GM21367 (cell line): ENCODE measurements around the gene RNF40.
A peak's percentile ranks its signal among the peaks of the same experiment; 100 is the strongest.

Experiments used
- ATAC-seq: cut with Tn5 transposase; IDR thresholded peaks from one replicate; pipeline ENCODE4 v1.9.1; 2021; ENCODE audit not compliant: unreplicated experiment

Gene RNF40

DNA sequence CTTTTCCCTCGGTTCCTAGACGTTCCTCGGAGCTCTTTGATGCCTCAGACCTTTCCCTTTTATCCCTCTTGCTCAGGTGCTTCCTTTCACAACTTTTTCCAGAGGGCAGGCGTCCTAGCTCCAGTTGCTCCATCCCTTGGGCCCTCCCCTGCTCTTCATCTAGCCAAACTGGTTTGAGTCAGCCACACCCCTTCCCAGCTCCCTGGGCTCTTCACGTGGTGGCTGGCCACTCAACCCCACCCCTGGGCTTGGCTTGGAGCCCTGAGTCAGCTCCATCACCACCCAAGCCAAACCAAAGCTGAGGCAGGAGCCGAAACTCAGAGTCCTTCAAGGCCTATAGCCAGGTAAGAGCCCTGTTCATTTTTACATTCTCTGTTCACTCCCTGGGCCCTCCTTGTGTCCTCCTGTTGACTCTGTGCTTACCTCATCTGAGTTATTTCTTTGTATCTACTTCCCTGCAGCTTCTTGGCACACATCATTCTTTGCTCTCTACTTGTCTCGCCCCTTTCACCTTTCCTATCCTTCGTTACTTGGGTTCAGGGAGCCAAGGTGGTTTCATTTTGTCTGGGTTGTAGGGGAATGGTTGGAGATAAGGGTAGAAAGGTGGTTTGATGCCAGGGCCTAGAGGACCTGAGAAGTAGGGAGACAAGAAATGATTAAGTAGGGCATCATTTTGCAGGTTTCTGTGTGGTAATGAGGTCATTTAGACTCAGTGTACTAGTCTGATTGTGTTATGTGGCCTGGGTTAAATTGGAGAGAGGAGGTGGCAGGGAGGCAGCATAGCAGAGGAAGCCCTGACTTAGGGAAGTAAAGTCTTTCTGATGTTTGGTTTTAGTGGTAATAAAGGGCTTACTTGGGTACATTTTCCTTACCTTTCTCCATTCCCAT is 21.5 kb upstream of the RNF40 start:
- ATAC-seq, result no peak

DNA sequence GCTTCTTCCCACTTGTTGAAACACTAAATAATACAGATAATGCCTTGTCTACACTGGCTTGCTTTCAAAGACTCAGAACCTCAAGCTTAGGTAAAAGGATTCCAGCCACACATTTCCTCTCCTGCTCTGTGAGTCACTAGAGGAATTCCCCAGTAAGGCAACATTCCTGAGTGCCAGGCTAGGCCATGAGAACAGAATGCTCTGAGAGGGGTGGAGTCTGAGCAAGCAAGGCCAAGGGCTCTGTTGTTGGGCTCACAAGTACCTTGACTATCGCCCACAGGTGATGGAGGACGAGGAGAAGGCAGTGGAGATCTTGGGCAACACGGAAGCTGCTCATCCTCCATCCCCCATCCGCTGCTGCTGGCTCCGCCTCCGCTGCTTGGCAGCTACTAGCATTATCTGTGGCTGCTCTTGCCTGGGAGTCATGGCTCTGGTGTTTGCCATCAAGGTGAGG is 20.6 kb upstream of the RNF40 start:
- ATAC-seq, result no peak

- ATAC-seq, result no peak
These were observed 18.4 kb upstream of the RNF40 start for GRCh38 chr16:30743716-30744115.

GRCh38 chr16:30744183-30744582 is 17.9 kb upstream of the RNF40 start:
- no peak for ATAC-seq

DNA sequence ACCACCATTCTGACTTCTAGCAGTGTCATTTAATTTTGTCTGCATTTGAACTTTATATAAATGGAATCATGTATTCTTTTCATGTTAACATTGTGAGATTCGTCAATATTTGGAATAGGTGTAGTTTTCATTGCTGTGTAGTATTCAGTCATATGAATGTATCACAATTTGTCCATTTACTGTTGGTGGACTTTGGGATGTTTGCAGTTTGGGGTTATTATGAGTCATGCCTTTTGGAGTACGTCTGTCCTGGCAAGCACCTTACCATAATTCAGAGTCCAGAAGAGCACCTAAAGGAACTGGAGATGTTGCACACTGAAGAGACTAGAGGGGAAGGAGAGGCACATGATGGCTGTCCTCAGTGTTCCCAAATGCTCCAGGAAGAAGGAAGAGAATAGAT is 17.0 kb upstream of the RNF40 start:
- no peak for ATAC-seq

GRCh38 chr16:30746638-30747175 is 15.4 kb upstream of the RNF40 start:
- no peak for ATAC-seq

DNA sequence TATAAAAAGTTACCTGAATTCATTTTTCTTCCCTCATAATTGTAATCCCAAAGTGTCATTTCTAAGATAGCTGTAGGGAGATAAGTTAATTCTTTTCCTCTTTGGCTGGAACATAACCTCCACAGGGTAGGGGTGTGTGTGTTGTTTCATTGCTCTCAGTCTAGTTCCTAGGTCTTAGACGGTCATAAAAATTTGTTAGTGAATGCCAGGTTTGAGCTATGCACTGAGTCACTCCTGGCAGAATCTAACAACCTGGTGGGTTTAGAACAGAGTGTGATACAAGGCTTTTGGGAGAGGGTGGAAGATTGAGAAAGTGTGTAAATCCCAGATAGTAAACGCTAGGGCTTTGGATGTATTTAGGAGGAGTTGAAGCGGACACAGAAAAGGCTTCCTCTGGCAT is 14.8 kb upstream of the RNF40 start:
- no peak for ATAC-seq

DNA sequence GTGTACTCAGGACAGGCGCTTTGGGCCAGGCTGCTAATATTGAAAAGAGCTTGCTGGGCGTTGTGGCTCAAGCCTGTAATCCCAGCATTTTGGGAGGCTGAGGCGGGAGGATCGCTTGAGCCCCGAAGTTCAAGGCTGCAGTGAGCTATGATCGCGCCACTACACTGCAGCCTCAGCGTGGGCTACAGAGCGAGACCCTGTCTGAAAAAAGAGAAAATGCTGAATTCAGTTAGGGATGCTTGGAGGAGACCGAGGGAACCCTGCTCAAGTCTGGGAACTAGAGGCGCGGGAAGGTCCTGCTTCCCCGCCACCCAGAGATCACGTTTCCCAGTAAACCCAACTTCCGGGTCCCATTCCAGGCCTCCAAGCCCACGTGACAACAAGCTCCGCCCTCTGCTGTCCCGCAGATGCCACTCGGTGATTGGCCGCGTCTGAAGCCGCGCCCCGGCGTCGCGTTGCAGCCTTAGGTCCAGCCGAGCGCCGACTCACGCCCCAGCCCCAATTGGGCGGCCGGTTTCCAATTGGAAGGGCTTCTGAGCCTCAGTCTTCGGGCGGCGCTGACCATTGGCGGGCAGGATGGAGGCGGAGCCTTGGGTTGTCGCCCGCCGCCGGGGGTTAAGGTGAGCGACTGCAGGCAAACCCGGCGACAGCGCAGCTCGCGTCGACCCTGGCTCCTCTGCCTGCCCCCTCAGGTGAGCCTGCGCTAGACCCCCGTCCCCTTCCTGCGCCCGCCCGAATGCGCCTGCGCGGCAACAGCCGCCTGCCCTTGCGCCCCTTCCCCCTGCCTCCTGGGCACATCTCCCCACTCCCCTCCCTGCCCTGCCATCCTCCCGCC is 14.1 kb upstream of the RNF40 start, which contains the start of gene PHKG2:
Gene PHKG2 (plus strand): TSS at position 627 of the 835 bp plus-strand sequence. CDS start 396 bp downstream, outside the sequence.
- ATAC-seq, result peak; percentile 89

GRCh38 chr16:30748634-30749445 is 13.3 kb upstream of the RNF40 start:
- peak; percentile 22 for ATAC-seq

- ATAC-seq, result no peak
These were observed 11.9 kb upstream of the RNF40 start for GRCh38 chr16:30750201-30750600.

DNA sequence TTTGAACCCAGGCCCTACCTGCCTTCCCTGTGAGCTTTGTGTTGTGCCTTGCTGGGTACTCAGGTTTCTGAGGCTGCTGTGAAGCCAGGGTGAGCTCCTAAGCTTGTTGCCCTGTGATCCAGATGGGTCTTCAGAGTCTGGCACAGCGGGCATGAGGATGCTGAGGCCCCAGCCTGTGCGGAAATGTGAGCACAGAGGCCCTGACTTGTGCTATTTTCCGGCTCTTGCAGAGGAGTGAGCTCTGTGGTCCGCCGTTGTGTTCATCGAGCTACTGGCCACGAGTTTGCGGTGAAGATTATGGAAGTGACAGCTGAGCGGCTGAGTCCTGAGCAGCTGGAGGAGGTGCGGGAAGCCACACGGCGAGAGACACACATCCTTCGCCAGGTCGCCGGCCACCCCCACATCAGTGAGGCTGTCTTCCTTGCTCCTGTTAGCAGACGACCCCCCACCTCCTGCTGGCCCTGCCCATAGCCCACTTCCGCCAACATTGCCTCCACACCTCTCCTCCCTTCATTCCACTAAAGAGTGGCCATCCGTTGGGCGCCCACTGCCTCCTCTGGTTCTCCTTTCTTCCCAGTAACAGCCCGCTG is 11.2 kb upstream of the RNF40 start:
- no peak for ATAC-seq

DNA sequence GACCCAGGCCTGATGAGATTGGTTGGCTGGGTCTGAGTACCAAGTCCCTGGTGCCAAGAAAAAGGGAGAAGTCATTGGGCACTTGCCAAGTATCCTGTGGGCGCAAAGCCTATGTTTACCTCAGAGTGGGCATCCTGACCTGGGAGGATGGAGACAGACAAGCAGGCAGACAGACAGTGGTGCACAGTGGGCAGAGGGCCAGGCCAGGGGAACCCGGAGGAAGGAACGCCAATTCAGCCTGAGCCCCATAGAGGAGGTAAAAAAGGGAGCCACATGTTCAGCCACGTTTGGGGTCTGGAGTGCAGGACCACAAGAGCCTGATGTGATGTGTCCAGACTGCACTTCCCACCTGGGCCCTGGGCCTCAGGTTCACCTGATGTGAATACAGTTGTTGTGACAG is 8.5 kb upstream of the RNF40 start:
- ATAC-seq, result no peak

- ATAC-seq, result no peak
These were observed 6.0 kb upstream of the RNF40 start for GRCh38 chr16:30755955-30756780.

DNA sequence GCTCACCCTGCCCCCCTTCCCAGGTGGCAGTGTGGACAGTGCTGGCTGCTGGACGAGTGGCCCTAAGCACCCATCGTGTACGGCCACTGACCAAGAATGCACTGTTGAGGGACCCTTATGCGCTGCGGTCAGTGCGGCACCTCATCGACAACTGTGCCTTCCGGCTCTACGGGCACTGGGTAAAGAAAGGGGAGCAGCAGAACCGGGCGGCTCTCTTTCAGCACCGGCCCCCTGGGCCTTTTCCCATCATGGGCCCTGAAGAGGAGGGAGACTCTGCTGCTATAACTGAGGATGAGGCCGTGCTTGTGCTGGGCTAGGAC is 5.4 kb upstream of the RNF40 start:
- ATAC-seq, result no peak

DNA sequence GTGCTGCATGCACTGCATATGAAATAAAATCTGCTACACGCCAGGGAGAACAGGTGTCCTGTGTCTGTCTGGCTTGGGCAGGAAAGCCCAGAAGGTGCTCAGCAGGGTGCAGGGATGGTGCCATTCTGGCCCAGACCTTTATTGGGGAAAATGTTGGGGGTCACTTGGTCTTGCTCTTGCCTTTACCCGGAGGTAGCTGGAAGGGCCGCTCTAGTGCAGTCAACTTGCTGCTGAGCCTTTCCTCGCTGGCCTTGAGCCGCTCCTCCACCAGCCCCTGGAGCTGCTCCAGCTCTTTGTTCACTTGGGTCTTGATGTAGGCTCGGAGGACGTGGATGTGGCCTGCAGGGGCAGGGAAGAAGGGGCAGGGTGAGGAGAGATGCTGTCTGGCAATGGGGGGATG is 4.8 kb upstream of the RNF40 start:
- ATAC-seq, result no peak

- ATAC-seq, result no peak
These were observed 3.1 kb upstream of the RNF40 start for GRCh38 chr16:30758988-30759491.

- ATAC-seq, result no peak
These were observed 2.0 kb upstream of the RNF40 start for GRCh38 chr16:30760001-30760559.

DNA sequence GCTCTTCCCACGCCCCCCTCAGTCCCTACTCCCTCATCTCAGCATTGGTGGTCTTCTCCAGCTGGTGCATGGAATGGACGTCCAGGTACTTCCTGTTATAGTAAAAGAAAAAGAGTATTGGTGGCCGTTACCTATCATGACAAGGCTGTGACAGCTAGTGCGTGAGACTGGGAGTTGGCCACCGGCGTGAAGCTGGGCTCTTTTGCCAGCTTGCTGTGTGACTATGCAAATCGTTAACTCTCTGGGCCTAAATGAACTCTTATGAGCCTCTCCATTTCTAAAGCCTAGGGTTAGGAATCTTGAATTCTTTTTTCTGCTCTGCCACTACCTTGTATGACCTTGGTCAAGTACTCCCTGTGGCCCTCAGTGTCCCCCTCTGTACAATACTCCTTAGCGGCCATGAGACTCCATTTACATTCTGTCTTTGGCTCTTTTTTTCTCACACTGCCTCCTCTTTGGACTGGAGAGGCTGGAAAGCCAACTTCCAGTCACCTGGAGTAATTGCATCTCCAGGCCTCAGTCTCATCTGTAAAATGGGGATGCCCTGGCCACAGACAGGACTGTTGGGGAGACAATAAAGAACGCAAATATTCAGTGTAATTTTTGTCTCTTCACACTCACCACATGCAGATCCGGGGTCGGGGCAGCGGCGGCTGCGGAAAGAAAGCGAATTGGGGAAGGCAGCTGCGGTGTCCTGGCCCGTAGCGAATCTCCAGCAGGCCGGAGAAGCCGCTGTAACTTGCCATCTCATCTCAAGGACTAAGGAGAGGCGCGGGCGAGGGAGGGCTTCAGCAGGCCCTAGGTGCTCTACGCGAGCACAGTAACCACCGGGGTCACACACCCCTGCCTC is 1.3 kb upstream of the RNF40 start:
- ATAC-seq, result no peak
